SK-N-SH treated with all-trans-retinoic acid at 6 μM for 48 hours (cell line): Measurements from ENCODE around the gene TRH.
"Not testable (repeated sequence)": the region's sequence is repeated elsewhere in the genome, so short reads cannot be mapped to it uniquely, and the experiment has no call there.

Source experiments
- ATAC-seq: fragments of 200-7000 bp; cut with Tn5 transposase; 3 replicates; pipeline ENCODE4 v1.9.1; 2020; ENCODE audit warnings: mild to moderate bottlenecking, moderate library complexity
- ARNTL ChIP-seq: fragments of 450-650 bp; formaldehyde crosslinking; IDR thresholded peaks from 2 replicates; pipeline ENCODE4 v1.5.0; 2020; ENCODE audit warnings: low read depth, mild to moderate bottlenecking, moderate library complexity, borderline replicate concordance
- BACH2 ChIP-seq: fragments of 250-450 bp; sonication (Bioruptor Pico); IDR thresholded peaks from 2 replicates; pipeline ENCODE4 v1.9.0; 2021; ENCODE audit warnings: mild to moderate bottlenecking, borderline replicate concordance
- CSDC2 ChIP-seq: fragments of 250-450 bp; sonication (Bioruptor Pico); IDR thresholded peaks from 2 replicates; pipeline ENCODE4 v1.5.0; 2020; ENCODE audit warnings: mild to moderate bottlenecking, moderate library complexity
- CSRNP3 ChIP-seq: fragments of 250-450 bp; sonication (Bioruptor Pico); IDR thresholded peaks from 2 replicates; pipeline ENCODE4 v1.5.1; 2021; ENCODE audit warnings: mild to moderate bottlenecking, moderate library complexity
- ESRRG ChIP-seq: fragments of 250-450 bp; sonication (Bioruptor Pico); IDR thresholded peaks from 2 replicates; pipeline ENCODE4 v1.6.1; 2021; ENCODE audit warnings: mild to moderate bottlenecking
- GLIS3 ChIP-seq: fragments of 250-450 bp; sonication (Bioruptor Pico); IDR thresholded peaks from 2 replicates; pipeline ENCODE4 v1.5.0; 2020; ENCODE audit warnings: mild to moderate bottlenecking, moderate library complexity
- ISL1 ChIP-seq: fragments of 250-450 bp; sonication (Bioruptor Pico); IDR thresholded peaks from 2 replicates; pipeline ENCODE4 v2.1.2; 2022; ENCODE audit warnings: mild to moderate bottlenecking, moderate library complexity
- OSR1 ChIP-seq: fragments of 250-450 bp; sonication (Bioruptor Pico); IDR thresholded peaks from 2 replicates; pipeline ENCODE4 v1.8.0; 2022; ENCODE audit warnings: moderate library complexity, mild to moderate bottlenecking, inconsistent platforms
- POU6F1 ChIP-seq: fragments of 250-450 bp; sonication (Bioruptor Pico); IDR thresholded peaks from 2 replicates; pipeline ENCODE4 v1.8.0; 2021; ENCODE audit warnings: low read depth, mild to moderate bottlenecking, moderate library complexity, borderline replicate concordance
- SNAI2 ChIP-seq: fragments of 250-450 bp; sonication (Bioruptor Pico); IDR thresholded peaks from 2 replicates; pipeline ENCODE4 v1.5.0; 2020; ENCODE audit warnings: mild to moderate bottlenecking, moderate library complexity
- TOX ChIP-seq: fragments of 250-450 bp; sonication (Bioruptor Pico); IDR thresholded peaks from 2 replicates; pipeline ENCODE4 v1.8.0; 2021; ENCODE audit warnings: mild to moderate bottlenecking, moderate library complexity, borderline replicate concordance
- ZFP30 ChIP-seq: fragments of 450-650 bp; formaldehyde crosslinking; IDR thresholded peaks from 2 replicates; pipeline ENCODE4 v1.5.0; 2022; ENCODE audit warnings: mild to moderate bottlenecking, moderate library complexity
- ZNF565 ChIP-seq: fragments of 450-650 bp; formaldehyde crosslinking; conservative IDR thresholded peaks from 2 replicates; pipeline ENCODE4 v1.5.0; 2020; ENCODE audit warnings: low read depth, mild to moderate bottlenecking, moderate library complexity
- ZNF70 ChIP-seq: fragments of 450-650 bp; formaldehyde crosslinking; IDR thresholded peaks from 2 replicates; pipeline ENCODE4 v1.5.0; 2020; ENCODE audit warnings: mild to moderate bottlenecking, moderate library complexity

The TRH gene

GRCh38 chr3:129999176-129999575 lies 24.7 kb downstream of the TRH start:
- ATAC-seq, result not testable (repeated sequence)

GRCh38 chr3:130002666-130003598 lies 28.4 kb downstream of the TRH start:
- peak; percentile 70 for ATAC-seq

GRCh38 chr3:130010556-130010955 lies 36.0 kb downstream of the TRH start:
- no peak for ATAC-seq
- TF ChIP-seq ARNTL (no peak), OSR1 (CRISPR knock-in tag) (no peak), CSDC2 (CRISPR knock-in tag) (no peak), BACH2 (no peak), ESRRG (CRISPR knock-in tag) (no peak), ISL1 (no peak)
- TF ChIP-seq, all 23 proteins: peak for 0

- not testable (repeated sequence) for ATAC-seq
Measured at GRCh38 chr3:130012108-130012507, 37.6 kb downstream of the TRH start.

- ATAC-seq, result not testable (repeated sequence)
Measured at GRCh38 chr3:130013246-130013645, 38.7 kb downstream of the TRH start.

- no peak for ATAC-seq
- TF ChIP-seq SNAI2, result no peak
- TF ChIP-seq TOX (CRISPR knock-in tag), result no peak
- TF ChIP-seq ISL1, result no peak
- TF ChIP-seq ARNTL, result no peak
- no peak for TF ChIP-seq CSRNP3 (CRISPR knock-in tag)
- no peak for TF ChIP-seq POU6F1 (CRISPR knock-in tag)
- TF ChIP-seq ESRRG (CRISPR knock-in tag), result no peak
- no peak for TF ChIP-seq ZNF565 (CRISPR knock-in tag)
- no peak for TF ChIP-seq GLIS3 (CRISPR knock-in tag)
- no peak for TF ChIP-seq CSDC2 (CRISPR knock-in tag)
- no peak for TF ChIP-seq BACH2
- TF ChIP-seq ZNF70, result no peak
- TF ChIP-seq ZFP30 (CRISPR knock-in tag), result no peak
Measured at GRCh38 chr3:130014526-130014925, 40.0 kb downstream of the TRH start.

- not testable (repeated sequence) for ATAC-seq
Measured at GRCh38 chr3:130017661-130018060, 43.1 kb downstream of the TRH start.

- ATAC-seq, result not testable (repeated sequence)
Measured at GRCh38 chr3:130026146-130026829, 51.8 kb downstream of the TRH start.

- not testable (repeated sequence) for ATAC-seq
Measured at GRCh38 chr3:130027437-130027836, 52.9 kb downstream of the TRH start.
